Activated CD8-positive, alpha-beta memory T cell treated with anti-CD3 and anti-CD28 coated beads for 48 hours (primary cell): Measurements from ENCODE around the gene ESRRA.

Experiments
- DNase-seq, 3 experiments: peaks; one replicate each; pipeline ENCODE4 v3.0.0-alpha.2; 2020; ENCODE audit warnings: low read depth in 2 of 3, low spot score in 2 of 3

ESRRA gene

DNA sequence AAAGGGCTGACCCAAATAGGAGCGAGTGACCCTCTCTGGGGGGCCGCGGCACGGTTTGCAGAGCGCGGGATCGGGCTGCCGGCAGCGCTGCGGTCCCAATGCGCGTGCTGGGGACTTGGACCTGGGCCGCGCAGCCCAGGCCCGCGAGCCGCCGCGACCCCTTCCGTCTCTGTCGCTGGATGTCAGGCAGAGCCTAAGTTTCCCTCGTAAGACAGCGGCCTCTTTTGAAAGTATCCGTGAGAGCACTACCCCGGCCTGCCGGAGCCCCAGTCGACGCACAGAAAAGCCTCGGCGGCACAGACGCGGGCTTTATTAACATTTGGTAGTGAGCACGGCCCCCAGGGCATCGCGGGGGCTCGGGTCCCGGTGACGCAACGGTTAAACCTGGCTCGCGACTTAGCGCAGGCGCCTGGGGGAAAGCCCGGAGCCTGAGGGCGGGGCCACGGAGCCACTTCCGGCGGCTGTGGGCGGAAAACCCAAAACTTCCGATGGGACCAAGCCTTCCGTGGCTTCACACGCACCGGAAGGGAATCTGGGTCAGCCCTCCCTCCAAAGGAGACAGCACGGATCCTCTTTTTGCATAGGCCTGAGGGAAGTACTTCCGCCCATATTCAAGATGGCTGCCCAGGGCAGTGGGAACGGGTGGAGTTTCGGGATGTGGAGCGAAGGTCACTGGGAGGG is 35.6 kb upstream of the ESRRA start:
- DNase-seq: peak; percentile 89 to 98 (median 96)

DNA sequence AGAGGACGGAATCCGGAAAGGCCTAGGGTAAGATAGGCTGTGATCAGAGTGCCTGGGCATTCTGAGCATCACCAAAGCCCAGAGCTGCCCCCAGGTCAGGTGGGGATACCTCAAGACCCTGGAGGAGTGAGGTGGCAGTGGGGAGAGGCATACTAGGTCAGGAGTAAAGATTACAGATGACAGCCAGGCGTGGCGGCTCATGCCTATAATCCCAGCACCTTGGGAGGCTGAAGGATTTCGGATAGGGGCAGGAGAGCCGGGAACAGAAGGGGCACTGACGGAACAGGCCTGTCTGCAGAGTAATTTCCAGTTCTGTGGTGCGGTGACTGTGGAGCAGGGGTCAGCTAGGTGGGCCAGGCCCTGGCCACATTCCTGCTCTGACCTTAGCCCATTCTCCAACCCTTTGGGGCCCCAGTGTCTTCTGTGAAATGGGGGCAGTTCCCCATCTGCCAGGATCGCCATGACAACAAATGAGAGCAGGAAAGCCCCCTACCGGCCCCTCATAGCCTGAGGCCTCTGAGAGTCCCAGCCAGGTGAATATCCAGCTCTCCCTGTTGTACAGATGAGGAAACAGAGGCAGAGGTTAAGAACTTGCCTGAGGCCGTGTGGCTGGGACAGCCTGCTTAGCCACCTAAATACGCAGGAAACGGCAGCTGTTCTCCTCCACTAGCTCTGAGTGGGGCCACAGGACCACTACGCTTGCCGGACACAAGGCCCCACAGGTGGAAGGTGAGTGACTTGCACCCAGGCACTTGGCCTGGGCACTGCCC is 30.1 kb upstream of the ESRRA start:
- DNase-seq: no peak

DNA sequence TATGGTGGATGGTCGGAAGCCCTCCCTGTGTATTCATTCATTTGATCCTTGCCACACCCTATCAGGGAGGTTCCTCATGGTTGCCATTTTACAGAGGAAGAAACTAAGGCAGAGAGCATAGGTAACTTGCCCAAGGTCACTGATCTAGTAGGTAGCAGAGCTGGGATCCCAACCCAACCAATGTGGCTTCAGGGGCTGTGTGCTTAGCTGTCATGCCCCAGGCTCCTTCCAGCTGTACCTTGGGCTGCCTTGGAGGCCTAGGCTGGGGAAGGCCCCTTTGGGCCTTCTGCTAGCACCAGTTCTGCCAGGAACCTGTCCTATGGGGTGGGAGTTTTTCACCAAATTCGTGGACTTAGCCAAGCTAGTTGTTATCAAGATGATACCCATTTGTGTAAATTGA is 29.5 kb upstream of the ESRRA start:
- no peak for DNase-seq

DNA sequence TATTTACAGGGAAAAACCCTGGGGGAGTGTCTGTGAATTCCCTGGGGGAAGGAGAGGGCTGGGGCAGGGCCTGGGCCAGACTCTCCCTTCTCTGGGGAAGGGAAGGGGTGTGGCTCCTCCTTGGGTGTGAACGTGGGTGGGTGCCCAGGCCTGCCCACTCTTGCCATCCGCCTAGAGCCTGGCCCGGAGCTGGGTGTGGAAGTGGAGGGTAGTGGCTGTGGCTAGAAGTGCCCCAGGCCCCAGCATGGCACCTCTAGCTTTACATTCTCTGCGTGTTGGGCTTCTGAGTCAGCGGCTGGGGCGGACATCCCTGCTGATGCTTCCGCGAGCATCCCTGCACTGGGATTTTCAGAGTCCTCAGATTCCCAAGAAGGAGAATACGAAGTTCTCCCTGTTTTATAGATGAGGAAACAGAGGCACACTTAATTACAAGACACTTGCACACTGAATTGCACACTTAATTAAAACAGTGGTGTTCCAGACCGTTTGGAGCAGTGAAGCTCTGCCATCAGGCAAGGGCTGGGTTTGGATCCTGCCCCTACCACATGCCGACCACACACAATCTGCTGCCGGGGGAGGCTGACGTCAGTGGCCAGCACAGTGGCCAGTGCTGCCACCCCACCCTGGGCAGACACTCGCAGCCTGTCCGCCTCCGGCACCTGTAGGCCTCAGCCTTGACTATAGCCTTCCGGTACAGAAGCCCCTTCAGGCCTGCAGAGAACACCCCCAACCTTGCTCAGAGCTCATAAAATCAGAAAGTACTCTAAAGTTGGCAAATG is 28.5 kb upstream of the ESRRA start:
- DNase-seq: no peak

DNA sequence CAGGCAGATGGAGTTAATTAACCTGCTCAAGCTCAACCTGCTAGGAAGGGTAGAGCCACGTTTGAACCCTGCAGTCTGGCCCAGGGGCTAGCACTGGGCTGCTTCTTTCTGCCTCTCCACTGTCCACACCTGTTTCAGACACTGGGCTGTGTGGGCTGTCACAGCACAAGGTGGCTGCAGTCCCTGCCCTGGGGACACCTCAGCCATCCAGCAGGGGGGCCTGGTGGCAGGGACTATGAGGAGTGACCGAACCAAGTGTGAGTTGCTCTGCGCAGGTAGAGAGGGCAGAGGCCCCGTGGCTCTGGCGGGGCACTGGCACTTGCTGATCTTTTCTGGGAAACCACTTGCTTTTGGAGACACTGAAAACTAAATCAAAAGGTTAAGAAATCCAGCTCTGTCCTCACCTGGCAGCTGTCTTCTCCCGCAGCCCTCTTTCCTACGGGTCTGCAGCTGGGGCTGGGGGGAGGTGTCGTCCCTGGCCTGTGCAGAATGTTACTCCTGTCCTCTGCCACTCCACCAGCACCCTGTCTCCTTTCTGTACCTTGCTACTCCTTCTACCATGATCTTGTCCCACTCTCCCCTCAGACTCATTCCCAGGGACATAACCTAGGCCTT is 26.6 kb upstream of the ESRRA start:
- DNase-seq: no peak

DNA sequence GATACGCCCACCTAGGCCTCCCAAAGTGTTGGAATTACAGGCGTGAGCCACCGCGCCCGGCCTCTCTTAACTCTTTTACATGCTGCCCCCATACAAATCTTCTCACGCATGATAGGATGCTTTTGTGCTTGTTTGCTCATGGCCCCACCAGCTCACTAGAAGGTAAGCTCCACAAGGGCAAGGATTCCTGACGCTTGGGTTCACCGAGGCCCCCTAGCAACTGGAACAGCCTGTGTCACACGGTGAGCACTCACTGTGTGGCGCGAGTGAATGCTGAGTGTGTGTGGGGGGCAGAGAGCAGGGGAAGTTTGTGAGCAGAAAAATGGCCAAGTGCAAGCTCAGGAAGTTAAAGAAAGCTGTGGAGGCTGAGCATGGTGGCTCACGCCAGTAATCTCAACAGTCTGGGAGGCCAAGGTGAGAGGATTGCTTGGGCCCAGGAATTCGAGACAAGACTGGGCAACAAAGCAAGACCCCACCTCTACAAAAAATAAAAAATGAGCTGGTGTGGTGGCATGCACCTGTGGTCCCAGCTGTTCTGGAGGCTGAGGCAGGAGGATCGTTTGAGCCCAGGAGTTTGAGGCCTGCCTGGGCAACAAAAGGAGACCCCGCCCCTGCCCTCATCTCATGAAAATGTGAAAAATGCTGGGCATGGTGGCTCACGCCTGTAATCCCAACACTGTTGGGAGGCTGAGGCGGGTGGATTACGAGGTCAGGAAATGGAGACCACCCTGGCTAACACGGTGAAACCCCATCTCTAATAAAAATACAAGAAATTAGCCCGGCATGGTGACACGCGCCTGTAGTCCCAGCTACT is 23.2 kb upstream of the ESRRA start:
- DNase-seq: no peak

DNA sequence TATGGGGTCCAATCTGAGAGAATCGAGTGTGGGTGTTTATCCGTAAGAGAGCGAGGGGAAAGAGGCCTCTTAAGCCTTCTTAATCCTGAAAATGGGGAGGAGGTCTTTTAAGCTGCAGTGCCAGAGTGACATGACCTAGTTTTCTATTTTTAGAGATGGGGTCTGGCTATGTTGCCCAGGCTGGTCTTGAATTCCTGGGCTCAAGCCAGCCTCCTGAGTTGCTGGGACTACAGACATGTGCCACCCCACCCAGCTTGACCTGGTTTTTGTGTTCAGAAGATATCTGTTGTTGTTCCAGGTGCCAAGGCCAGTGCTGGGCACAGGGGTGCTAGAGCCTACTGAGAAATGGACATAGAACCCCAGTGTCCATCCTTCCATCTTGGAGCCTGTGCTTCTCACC is 22.2 kb upstream of the ESRRA start:
- no peak for DNase-seq

DNA sequence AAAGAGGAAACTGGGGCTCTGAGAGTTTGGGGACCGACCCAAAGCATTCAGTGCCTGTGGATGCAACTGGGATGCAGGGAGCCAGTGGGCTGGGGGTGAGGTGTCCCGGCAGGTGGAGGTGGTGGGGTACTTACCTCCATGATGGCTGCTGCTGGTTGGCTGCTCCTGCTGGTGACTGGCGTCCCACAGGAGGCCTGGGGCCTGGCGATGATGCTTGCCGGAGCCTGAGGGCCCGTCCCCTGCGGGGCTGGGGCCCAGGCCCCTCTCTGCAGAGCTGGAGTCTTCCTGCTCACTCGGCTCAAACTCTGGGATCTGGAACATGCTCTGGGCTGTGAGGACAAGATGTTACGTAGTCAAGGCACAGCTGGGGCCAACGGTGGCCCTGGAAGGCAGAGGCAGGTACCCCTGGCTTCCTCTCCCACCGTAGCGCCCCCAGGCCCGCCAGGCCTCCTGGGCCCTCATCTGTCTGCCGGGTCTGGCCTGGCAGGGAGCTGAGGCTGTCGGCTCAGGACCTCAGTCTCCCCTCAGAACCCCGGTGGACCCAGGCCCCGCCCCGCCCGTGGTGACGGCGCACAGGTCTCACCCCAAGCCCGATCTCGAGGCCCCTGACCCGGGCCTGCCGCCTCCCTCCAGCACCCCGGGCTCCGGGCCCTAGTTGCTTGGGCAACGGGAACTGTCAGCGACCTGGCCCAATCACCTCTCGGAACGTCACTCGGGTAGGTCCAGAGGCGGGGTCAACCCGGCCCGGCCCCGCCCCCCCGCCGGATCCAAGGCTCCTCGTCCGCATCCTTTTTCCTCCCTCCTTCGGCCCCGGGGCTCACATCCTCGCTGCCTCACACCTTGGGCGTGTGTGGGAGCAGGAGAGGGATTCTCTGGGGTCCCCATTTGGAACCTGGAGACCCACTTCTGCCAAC is 21.0 kb upstream of the ESRRA start, which contains the start of gene BAD:
TSS of gene BAD (minus strand) at position 618 of the 914 bp plus-strand sequence. CDS start at position 321, 297 bp downstream.
- DNase-seq: peak; percentile 79 to 91 (median 84)

DNA sequence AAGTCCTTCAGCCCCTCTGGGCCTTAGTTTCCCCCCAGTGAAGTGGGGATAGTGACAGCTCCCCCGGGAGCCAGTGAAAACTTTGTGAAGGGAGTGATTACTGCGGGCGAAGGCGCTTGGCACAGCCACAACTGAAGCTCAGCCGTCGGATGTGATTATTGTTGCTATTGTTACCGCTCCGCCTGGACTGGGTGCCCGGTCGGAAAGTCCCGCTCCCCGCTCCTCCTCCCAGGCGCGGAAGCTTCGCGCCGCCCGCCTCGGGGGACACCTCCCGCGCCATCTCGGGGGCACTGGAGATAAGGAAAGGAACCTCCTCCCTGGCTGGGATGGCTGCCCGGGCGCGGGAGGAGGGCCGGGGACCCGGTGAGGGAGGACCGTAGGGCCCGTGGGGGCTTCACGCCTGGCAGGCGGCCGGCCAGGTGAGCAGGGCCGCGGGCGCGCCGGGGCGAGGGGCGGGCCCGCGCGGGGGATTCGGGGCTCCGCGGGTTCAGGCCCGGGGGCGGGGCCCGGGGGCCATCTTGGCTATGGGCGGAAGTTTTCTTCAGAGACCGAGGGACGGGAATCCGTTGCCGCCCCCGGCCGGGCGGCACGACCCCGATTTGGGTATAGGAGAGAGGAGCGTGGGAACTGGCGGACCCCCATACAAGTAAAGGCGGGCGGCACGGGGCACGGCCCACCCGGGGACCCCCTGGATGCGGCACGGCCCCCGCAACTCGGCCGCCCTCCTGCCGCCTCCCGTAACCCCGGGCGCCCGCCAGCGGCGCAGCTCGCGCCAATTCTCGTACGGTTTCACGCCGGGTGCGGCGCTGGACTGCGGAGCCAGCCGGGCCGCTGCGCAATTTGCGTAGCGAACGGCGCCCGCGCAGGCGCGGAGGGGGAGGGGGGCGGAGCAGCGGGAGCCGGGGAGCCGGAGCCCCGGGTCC is 20.1 kb upstream of the ESRRA start, which contains the start of gene GPR137:
TSS of gene GPR137 (plus strand) at position 887 of the 923 bp plus-strand sequence. CDS start 677 bp downstream, outside the sequence.
- DNase-seq: peak; percentile 85 to 99 (median 95)

DNA sequence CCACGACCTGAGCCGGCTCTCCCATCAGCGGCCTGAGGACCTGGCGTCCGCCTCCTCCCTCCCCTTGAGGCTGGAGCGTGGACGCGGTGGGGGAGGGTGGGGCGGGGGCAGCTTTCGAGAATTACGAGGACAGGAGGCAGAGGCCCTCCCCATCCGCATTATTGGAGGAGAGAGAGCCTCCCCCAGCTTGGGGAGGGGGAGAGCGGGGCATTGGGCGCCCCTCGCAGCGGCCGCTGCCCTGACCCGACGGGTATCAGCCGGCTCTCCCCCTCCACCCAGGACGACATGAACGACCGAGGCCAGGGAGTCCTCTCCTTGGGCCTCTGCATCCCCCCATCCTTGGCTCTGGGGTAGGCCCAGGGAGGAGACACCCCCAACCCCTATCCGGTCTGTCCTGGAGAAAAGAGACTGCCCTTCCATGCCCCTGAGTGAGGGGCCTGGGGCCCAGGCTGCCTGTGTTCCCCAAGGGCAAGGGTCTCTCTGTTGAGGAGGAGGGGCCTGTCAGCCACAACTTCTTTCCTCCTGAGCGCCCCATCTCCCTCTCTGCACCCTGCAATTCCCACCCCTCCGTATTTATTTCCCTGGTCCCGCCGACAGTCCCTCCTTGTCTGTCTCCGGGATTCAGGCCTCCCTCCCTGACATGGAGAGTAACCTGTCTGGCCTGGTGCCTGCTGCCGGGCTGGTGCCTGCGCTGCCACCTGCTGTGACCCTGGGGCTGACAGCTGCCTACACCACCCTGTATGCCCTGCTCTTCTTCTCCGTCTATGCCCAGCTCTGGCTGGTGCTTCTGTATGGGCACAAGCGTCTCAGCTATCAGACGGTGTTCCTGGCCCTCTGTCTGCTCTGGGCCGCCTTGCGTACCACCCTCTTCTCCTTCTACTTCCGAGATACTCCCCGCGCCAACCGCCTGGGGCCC is 19.2 kb upstream of the ESRRA start:
- DNase-seq: no peak

DNA sequence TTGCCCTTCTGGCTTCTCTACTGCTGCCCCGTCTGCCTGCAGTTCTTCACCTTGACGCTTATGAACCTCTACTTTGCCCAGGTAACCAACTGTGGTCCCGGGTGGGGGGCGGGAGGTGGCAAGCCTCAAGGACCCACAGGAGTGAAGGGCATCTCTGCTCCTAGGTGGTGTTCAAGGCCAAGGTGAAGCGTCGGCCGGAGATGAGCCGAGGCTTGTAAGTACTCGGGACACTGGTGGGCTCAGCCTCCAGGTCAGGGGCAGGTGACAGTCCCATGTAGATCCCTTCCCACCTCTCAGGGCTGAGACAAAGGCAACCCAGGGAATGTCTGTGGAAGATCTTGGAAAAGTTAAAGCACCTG is 18.5 kb upstream of the ESRRA start:
- no peak for DNase-seq

DNA sequence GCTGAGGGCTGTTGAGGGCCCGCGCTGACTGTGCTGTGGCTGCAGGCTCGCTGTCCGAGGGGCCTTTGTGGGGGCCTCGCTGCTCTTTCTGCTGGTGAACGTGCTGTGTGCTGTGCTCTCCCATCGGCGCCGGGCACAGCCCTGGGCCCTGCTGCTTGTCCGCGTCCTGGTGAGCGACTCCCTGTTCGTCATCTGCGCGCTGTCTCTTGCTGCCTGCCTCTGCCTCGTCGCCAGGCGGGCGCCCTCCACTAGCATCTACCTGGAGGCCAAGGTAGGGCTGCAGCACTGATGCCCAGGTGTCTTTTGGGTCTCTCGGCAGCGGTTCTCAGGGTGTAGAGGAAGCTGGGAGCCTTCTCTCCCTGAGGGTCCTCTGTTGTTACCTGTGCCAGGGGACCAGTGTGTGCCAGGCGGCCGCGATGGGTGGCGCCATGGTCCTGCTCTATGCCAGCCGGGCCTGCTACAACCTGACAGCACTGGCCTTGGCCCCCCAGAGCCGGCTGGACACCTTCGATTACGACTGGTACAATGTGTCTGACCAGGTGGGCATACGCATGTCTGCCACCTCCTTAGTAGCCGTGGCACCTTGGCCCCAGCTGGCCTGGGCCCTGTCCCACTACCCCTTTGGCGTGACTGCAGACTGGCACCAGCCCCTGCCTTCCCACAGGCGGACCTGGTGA is 17.5 kb upstream of the ESRRA start:
- DNase-seq: no peak

DNA sequence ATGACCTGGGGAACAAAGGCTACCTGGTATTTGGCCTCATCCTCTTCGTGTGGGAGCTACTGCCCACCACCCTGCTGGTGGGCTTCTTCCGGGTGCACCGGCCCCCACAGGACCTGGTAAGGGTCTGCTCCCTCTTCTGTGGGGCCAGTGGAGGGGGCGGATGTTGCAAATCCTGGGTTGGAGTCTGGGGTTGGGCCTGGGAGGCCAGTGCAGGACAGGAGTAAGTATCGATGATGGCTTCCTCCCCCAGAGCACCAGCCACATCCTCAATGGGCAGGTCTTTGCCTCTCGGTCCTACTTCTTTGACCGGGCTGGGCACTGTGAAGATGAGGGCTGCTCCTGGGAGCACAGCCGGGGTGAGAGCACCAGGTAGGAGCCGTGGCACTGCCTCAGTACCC is 17.0 kb upstream of the ESRRA start:
- no peak for DNase-seq

DNA sequence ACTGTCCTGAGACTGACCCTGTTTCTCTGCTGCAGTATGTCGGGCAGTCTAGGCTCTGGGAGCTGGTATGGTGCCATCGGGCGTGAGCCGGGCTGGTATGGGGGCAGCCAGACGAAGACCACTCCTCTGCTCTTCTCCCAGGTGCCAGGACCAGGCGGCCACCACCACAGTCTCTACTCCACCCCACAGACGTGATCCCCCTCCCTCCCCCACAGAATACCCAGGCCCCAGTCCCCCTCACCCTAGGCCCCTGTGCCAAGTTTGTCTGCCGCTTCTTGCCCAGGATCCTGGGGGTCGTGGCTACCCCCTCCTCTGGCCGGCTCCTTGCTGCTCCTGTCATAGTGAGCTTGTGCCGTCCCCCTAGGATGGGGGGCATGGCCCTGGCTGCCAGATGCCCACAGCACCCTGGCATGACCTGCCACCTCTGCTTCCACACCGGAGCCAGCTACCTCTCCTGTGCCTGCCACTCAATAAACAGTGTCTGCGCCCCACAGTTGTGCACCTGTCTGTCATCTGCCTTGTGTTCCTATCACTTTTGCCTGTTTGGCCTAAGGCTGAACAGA is 16.2 kb upstream of the ESRRA start:
- no peak for DNase-seq

DNA sequence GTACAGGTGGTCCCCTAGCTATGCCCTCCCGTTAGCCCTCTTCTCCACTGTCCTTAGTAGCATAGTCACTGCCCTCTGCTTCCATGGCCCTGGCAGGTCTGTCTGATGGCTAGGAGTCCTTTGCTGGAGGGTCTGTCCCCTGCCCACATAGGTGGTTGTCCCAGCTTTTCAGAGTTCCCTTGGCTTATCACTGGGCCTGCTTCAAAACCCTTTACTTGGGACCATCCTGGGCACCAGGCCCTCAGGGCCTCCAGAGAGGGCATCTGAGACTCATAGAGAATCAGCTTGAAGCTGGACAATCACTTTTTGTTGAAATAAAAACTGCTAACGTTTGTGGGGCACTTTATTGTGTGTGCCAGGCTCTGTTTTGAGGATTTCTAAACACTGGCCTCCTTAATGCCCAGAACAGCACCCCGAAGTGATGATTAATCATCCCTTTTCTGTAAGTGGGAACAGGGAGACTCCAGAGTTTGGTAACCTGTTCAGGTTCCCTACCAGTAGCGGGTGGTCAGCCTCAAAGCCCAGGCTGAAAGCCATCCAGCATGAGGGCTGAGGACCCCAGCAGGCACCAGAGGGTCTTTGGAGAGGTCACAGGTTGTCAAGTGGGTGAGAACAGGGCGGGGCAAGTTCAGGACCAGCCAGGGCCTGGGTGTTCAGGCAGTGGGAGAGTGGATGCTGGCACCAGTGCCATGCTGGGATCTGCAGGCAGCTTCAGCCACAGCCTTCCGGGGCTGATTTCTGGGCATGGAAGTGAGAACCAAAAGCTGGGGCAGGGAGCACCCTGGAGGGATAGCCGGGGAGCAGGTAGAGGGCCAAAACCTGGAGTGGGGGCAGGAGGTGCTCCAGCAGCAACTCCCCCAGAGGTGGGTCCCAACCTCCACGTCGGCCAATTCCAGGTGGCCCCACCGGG is 14.7 kb upstream of the ESRRA start:
- no peak for DNase-seq
